H1 (cell line): ENCODE data around the gene PPM1L. TPM values are rescaled to one million over a fixed set of nuclear protein-coding genes. Genes with fewer than 3 reads are reported as not detected.

Source experiments
- CTCF ChIA-PET: fragments of 300-600 bp; sonication (Branson Sonifier 250); formaldehyde crosslinking; loops from one replicate; lab custom pipeline; 2021; ENCODE audit not compliant: partially characterized antibody; lab: Charles Lee
- POLR2A ChIA-PET: fragments of 300-600 bp; sonication (Branson Sonifier 250); formaldehyde crosslinking; loops from one replicate; lab custom pipeline; 2021; ENCODE audit warnings: inconsistent platforms; ENCODE audit not compliant: partially characterized antibody; lab: Charles Lee
- DNase-seq, 2 experiments: peaks; one replicate each; pipeline versions ENCODE4 v3.0.0 to v3.0.0-alpha.2; 2010 to 2022; ENCODE audit warnings: low spot score in 2 of 2, low read depth in 1 of 2, mixed read lengths in 1 of 2
- FAIRE-seq: peaks from 2 replicates; lab custom pipeline; 2011; peaks lifted over from hg19 to GRCh38; lab: Jason Lieb, UNC
- H2AFZ ChIP-seq: 2 replicates; pipeline ENCODE4 v1.8.1; 2012; ENCODE audit warnings: low read length, inconsistent platforms
- H2AK5ac ChIP-seq: 2 replicates; pipeline ENCODE4 v1.6.1; 2013; ENCODE audit warnings: low read depth, low read length
- H2BK120ac ChIP-seq: replicated peaks from 2 replicates; pipeline ENCODE3; 2013; ENCODE audit warnings: low read depth, low read length, inconsistent platforms
- H2BK12ac ChIP-seq: 2 replicates; pipeline ENCODE4 v1.6.1; 2013; ENCODE audit warnings: low read depth, low read length
- H2BK15ac ChIP-seq: 2 replicates; pipeline ENCODE4 v1.6.1; 2013; ENCODE audit warnings: low read length
- H2BK20ac ChIP-seq: 2 replicates; pipeline ENCODE4 v1.6.1; 2013; ENCODE audit warnings: low read length
- H2BK5ac ChIP-seq: 2 replicates; pipeline ENCODE4 v1.6.1; 2013; ENCODE audit warnings: low read depth, low read length
- H3K14ac ChIP-seq: 2 replicates; pipeline ENCODE4 v1.6.1; 2013; ENCODE audit warnings: inconsistent platforms; ENCODE audit not compliant: insufficient read length
- H3K18ac ChIP-seq: 2 replicates; pipeline ENCODE4 v1.6.1; 2013; ENCODE audit warnings: low read length; ENCODE audit errors: extremely low read depth
- H3K23ac ChIP-seq: 2 replicates; pipeline ENCODE4 v1.6.1; 2013; ENCODE audit warnings: inconsistent platforms; ENCODE audit not compliant: insufficient read length
- H3K23me2 ChIP-seq: 2 replicates; pipeline ENCODE4 v1.6.1; 2013; ENCODE audit warnings: low read depth, low read length
- H3K27ac ChIP-seq: 2 replicates; pipeline ENCODE4 v1.6.1; 2011; ENCODE audit warnings: low read depth, low read length, inconsistent platforms
- H3K27me3 ChIP-seq, 4 experiments: replicated peaks in 1 of 4; 1 replicate in 1 of 4; 2 replicates in 3 of 4; pipeline versions ENCODE4 v1.6.1 to v1.8.1; 2011 to 2013; ENCODE audit warnings: low read length in 3 of 4, mild to moderate bottlenecking in 3 of 4, inconsistent platforms in 2 of 4, mixed read lengths in 2 of 4, moderate library complexity in 1 of 4; ENCODE audit not compliant: control insufficient read depth in 3 of 4, insufficient read depth in 3 of 4; ENCODE audit errors: extremely low read depth in 1 of 4
- H3K36me3 ChIP-seq, 4 experiments: 2 replicates each; pipeline versions ENCODE4 v1.6.1 to v1.8.1; 2011 to 2013; ENCODE audit warnings: mild to moderate bottlenecking in 4 of 4, low read length in 3 of 4, moderate library complexity in 2 of 4, control low read depth in 1 of 4, inconsistent platforms in 1 of 4; ENCODE audit not compliant: insufficient read depth in 4 of 4, control insufficient read depth in 2 of 4
- H3K4ac ChIP-seq: replicated peaks from 2 replicates; pipeline ENCODE3; 2013; ENCODE audit warnings: low read length, low read depth, mixed read lengths, inconsistent platforms; ENCODE audit not compliant: insufficient read length
- H3K4me1 ChIP-seq, 4 experiments: replicated peaks in 1 of 4; 1 replicate in 1 of 4; 2 replicates in 3 of 4; pipeline versions ENCODE4 v1.6.1 to v1.8.1; 2011 to 2013; ENCODE audit warnings: low read length in 3 of 4, inconsistent platforms in 2 of 4, mixed read lengths in 1 of 4; ENCODE audit not compliant: insufficient read depth in 4 of 4, control insufficient read depth in 3 of 4
- H3K4me2 ChIP-seq, 2 experiments: 2 replicates each; pipeline versions ENCODE4 v1.6.1 to v1.8.1; 2011 to 2013; ENCODE audit warnings: low read depth in 2 of 2, low read length in 2 of 2, control low read depth in 1 of 2, inconsistent platforms in 1 of 2, mild to moderate bottlenecking in 1 of 2; ENCODE audit not compliant: insufficient read depth in 1 of 2
- H3K4me3 ChIP-seq, 4 experiments: fragments of 200-600, 300-600 bp in 1 of 4; sonication (generic), shearing (Covaris generic), sonication (Bioruptor Twin) in 1 of 4; 2 replicates each; pipeline versions ENCODE4 v1.5.1 to v1.8.1; 2011 to 2016; ENCODE audit warnings: low read length in 4 of 4, low read depth in 3 of 4, control low read depth in 2 of 4, inconsistent platforms in 2 of 4, mild to moderate bottlenecking in 2 of 4, mixed read lengths in 1 of 4, moderate library complexity in 1 of 4; ENCODE audit not compliant: insufficient read depth in 2 of 4; ENCODE audit errors: extremely low read depth in 1 of 4
- H3K56ac ChIP-seq: replicated peaks from 2 replicates; pipeline ENCODE3; 2013; ENCODE audit warnings: low read depth, mild to moderate bottlenecking, mixed read lengths, low read length, inconsistent platforms; ENCODE audit not compliant: insufficient read length
- H3K79me1 ChIP-seq: 2 replicates; pipeline ENCODE4 v1.6.1; 2013; ENCODE audit warnings: low read depth, low read length, control low read depth
- H3K79me2 ChIP-seq, 2 experiments: 2 replicates each; pipeline versions ENCODE4 v1.6.1 to v1.8.1; 2012 to 2013; ENCODE audit warnings: low read length in 2 of 2, mild to moderate bottlenecking in 2 of 2, inconsistent platforms in 1 of 2; ENCODE audit not compliant: insufficient read depth in 2 of 2, control insufficient read depth in 1 of 2
- H3K9ac ChIP-seq, 4 experiments: replicated peaks in 1 of 4; 1 replicate in 1 of 4; 2 replicates in 3 of 4; pipeline versions ENCODE4 v1.6.1 to v1.8.1; 2011 to 2013; ENCODE audit warnings: low read depth in 3 of 4, low read length in 3 of 4, control low read depth in 2 of 4, mild to moderate bottlenecking in 2 of 4, moderate library complexity in 2 of 4, inconsistent platforms in 1 of 4; ENCODE audit errors: extremely low read depth in 1 of 4
- H3K9me3 ChIP-seq, 2 experiments: 2 replicates each; pipeline versions ENCODE4 v1.6.1 to v1.8.1; 2012 to 2013; ENCODE audit warnings: mild to moderate bottlenecking in 2 of 2, moderate library complexity in 2 of 2, control low read depth in 1 of 2, inconsistent platforms in 1 of 2, low read depth in 1 of 2, low read length in 1 of 2, mixed read lengths in 1 of 2; ENCODE audit not compliant: insufficient read depth in 2 of 2
- H4K20me1 ChIP-seq, 2 experiments: replicated peaks in 1 of 2; 2 replicates each; pipeline versions ENCODE3 to v1.8.1; 2011 to 2013; ENCODE audit warnings: inconsistent platforms in 2 of 2, low read length in 2 of 2, mild to moderate bottlenecking in 1 of 2; ENCODE audit not compliant: insufficient read depth in 2 of 2, control insufficient read depth in 1 of 2
- H4K5ac ChIP-seq: 2 replicates; pipeline ENCODE4 v1.6.1; 2013; ENCODE audit warnings: low read length, low read depth, mixed read lengths, inconsistent platforms; ENCODE audit not compliant: insufficient read length
- H4K8ac ChIP-seq: 2 replicates; pipeline ENCODE4 v1.8.0; 2013; ENCODE audit warnings: mild to moderate bottlenecking, moderate library complexity, low read length, inconsistent platforms; ENCODE audit not compliant: insufficient read depth; ENCODE audit errors: extremely low read depth
- H4K91ac ChIP-seq: replicated peaks from 2 replicates; pipeline ENCODE3; 2013; ENCODE audit warnings: low read length, mixed read lengths, inconsistent platforms; ENCODE audit not compliant: insufficient read length
- ASH2L ChIP-seq: fragments of 200-600, 300-600 bp; sonication (generic); IDR thresholded peaks from one replicate; pipeline ENCODE4 v1.7.1; 2017; ENCODE audit warnings: low read length
- CHD1 ChIP-seq: IDR thresholded peaks from 2 replicates; pipeline ENCODE4 v1.6.1; 2012; ENCODE audit warnings: low read depth, low read length, improper control_type of control experiment
- CTCF ChIP-seq, 3 experiments: IDR thresholded peaks; 1 replicate in 2 of 3; 2 replicates in 1 of 3; pipeline versions ENCODE4 v1.5.1 to v1.6.1; 2011; ENCODE audit warnings: low read length in 3 of 3, mild to moderate bottlenecking in 3 of 3, inconsistent platforms in 2 of 3, low read depth in 1 of 3, moderate library complexity in 1 of 3; ENCODE audit not compliant: insufficient read depth in 1 of 3; ENCODE audit errors: control extremely low read depth in 1 of 3
- JUN ChIP-seq: IDR thresholded peaks from 2 replicates; pipeline ENCODE4 v1.6.1; 2011; ENCODE audit warnings: low read depth, mild to moderate bottlenecking, improper control_type of control experiment, low read length
- NANOG ChIP-seq: IDR thresholded peaks from 2 replicates; pipeline ENCODE4 v1.6.1; 2011; ENCODE audit warnings: low read length, low read depth, mild to moderate bottlenecking, inconsistent platforms; ENCODE audit not compliant: insufficient read depth, poor library complexity, severe bottlenecking
- NRF1 ChIP-seq: IDR thresholded peaks from 2 replicates; pipeline ENCODE4 v1.6.1; 2011; ENCODE audit warnings: mild to moderate bottlenecking, low read depth, low read length, improper control_type of control experiment
- POLR2AphosphoS5 ChIP-seq: IDR thresholded peaks from 2 replicates; pipeline ENCODE4 v1.6.1; 2011; ENCODE audit warnings: low read depth, low read length
- RBBP5 ChIP-seq: IDR thresholded peaks from 2 replicates; pipeline ENCODE4 v1.7.1; 2012; ENCODE audit warnings: low read depth, mild to moderate bottlenecking, inconsistent platforms, low read length, moderate library complexity, borderline replicate concordance
- RFX5 ChIP-seq: IDR thresholded peaks from 2 replicates; pipeline ENCODE4 v1.6.1; 2011; ENCODE audit warnings: low read depth, low read length, improper control_type of control experiment, borderline replicate concordance
- TCF12 ChIP-seq: IDR thresholded peaks from 2 replicates; pipeline ENCODE4 v1.6.1; 2011; ENCODE audit warnings: low read depth, mild to moderate bottlenecking, low read length
- TEAD4 ChIP-seq: IDR thresholded peaks from 2 replicates; pipeline ENCODE4 v1.6.1; 2012; ENCODE audit warnings: low read depth, low read length, inconsistent platforms, mixed read lengths
- WGBS, 2 experiments: shearing (Covaris generic) in 1 of 2; methylation state at CpG; one replicate each; pipeline versions ENCODE4 v1.1.6 to v1.1.7; 2013 to 2015; ENCODE audit warnings: low lambda C conversion rate in 2 of 2, mixed read lengths in 2 of 2, inconsistent platforms in 1 of 2, low coverage in 1 of 2, missing lambda C conversion rate in 1 of 2; ENCODE audit not compliant: insufficient replicate concordance in 2 of 2, insufficient coverage in 1 of 2, insufficient read length in 1 of 2; ENCODE audit errors: extremely low coverage in 1 of 2, missing lambda C conversion rate in 1 of 2; 5-methylcytosine and 5-hydroxymethylcytosine counted together
- polyA plus RNA-seq, 7 experiments: library from polyadenylated mRNA; depleted of rRNA in 3 of 7; stranded (reverse) in 5 of 7; unstranded in 2 of 7; fragments of >200 nt in 5 of 7; fragments of 200-250 nt in 2 of 7; gene quantifications; 1 replicate in 5 of 7; 2 replicates in 1 of 7; 4 replicates in 1 of 7; pipeline versions ENCODE4 v1.2.1 to v1.2.3, GENCODE V29; 2011 to 2013; ENCODE audit warnings: missing spikeins in 2 of 7, mixed read lengths in 2 of 7
- total RNA-seq: library from RNA; stranded (reverse); fragmentation: NEBNext Ultra II Directional; extraction: Animal tissue kit (Norgen Biotek cat#: 25700); gene quantifications from 2 replicates; pipeline ENCODE4 v1.2.1, GENCODE V29; 2021

PPM1L gene
- total and polyA plus RNA-seq, 2 of the 8 experiments (the other 6 are each of a cell fraction or from before 2014, with no cell fraction given), result 2.8 to 18.1 TPM

GRCh38 chr3:160797356-160797755 is 41.3 kb downstream of the PPM1L start:
- TF ChIP-seq RFX5, result no peak
- TF ChIP-seq JUN, result no peak
- no peak for TF ChIP-seq TCF12
- TF ChIP-seq TEAD4, result no peak
- no peak for TF ChIP-seq ASH2L
- no peak for TF ChIP-seq RBBP5
- no peak for TF ChIP-seq CTCF (IDR thresholded peaks at IDR 0.05; ENCODE audit: control extremely low read depth in 1 of 3, insufficient read depth in 1 of 3, low read depth in 1 of 3, low read length in 3 of 3)
- TF ChIP-seq CHD1, result no peak
- no peak for TF ChIP-seq NANOG
- TF ChIP-seq POLR2AphosphoS5, result no peak
- no peak for TF ChIP-seq NRF1
- POLR2A ChIA-PET, result interaction anchor here (0.5 kb wide), 1 partner anchor 13 kb away, joined by 3 read pairs; no protein-coding TSS in a partner anchor
- Histone ChIP-seq H3K27ac (no peak overlapping the region), H4K20me1 (no peaks in the 10 kb centered on the region), H2BK120ac (no peak overlapping the region), H3K4ac (no peak overlapping the region), H3K18ac (no peak overlapping the region), H3K9ac (no peak overlapping the region), H3K4me2 (no peak overlapping the region), H3K36me3 (no peaks in the 10 kb centered on the region), H3K27me3 (no peaks in the 10 kb centered on the region), H4K5ac (no peak overlapping the region), H2AFZ (no peak overlapping the region), H2BK5ac (no peak overlapping the region), H4K8ac (no peak overlapping the region), H3K56ac (no peak overlapping the region), H2BK20ac (no peak overlapping the region), H3K79me2 (peaks cover 0 to 2% of the 10 kb centered on the region in 2 experiments; a peak in 2 of 4 replicates), H3K4me1 (peaks cover 0 to 5% (median 1%) of the 10 kb centered on the region in 4 experiments; a peak in 1 of 7 replicates), H3K23ac (no peak overlapping the region), H2AK5ac (no peak overlapping the region), H3K4me3 (no peak overlapping the region), H2BK12ac (no peak overlapping the region), H2BK15ac (no peak overlapping the region), H3K23me2 (no peaks in the 10 kb centered on the region), H3K14ac (no peak overlapping the region), H3K9me3 (no peaks in the 10 kb centered on the region; a peak in 1 of 4 replicates), H4K91ac (no peak overlapping the region), H3K79me1 (no peaks in the 10 kb centered on the region)
- CTCF ChIA-PET, result interaction anchor here (1.1 kb wide), 1 partner anchor 122 kb away, joined by 3 read pairs; no protein-coding TSS in a partner anchor
- DNase-seq, result no peak
- no peak for FAIRE-seq
- 92% methylated on average over 3 of the region's 3 CpGs; no CpG with 5 or more reads in 1 of the 2 experiments for WGBS, 2 experiments
